Neutrophil (primary cell): ENCODE results near the gene DCLK2.

Source experiments
- H3K27ac ChIP-seq: fragments of 200-600 bp; sonication (generic); 2 replicates; pipeline ENCODE4 v1.5.1; 2016; ENCODE audit warnings: mild to moderate bottlenecking, moderate library complexity
- H3K27me3 ChIP-seq: fragments of 200-600 bp; sonication (generic); 2 replicates; pipeline ENCODE4 v1.6.0; 2016; ENCODE audit warnings: mild to moderate bottlenecking
- H3K36me3 ChIP-seq: fragments of 200-600 bp; sonication (generic); 2 replicates; pipeline ENCODE4 v1.5.1; 2017
- H3K4me1 ChIP-seq, 2 experiments: fragments of 200-600 bp in 1 of 2; sonication (generic) in 1 of 2; 1 replicate in 1 of 2; 2 replicates in 1 of 2; pipeline versions ENCODE4 v1.5.1 to v1.6.1; 2013 to 2016; ENCODE audit warnings: low read depth in 1 of 2, low read length in 1 of 2, mild to moderate bottlenecking in 1 of 2, moderate library complexity in 1 of 2; ENCODE audit not compliant: control insufficient read depth in 1 of 2, insufficient read depth in 1 of 2
- H3K4me3 ChIP-seq, 2 experiments: fragments of 200-600 bp in 1 of 2; sonication (generic) in 1 of 2; 1 replicate in 1 of 2; 2 replicates in 1 of 2; pipeline ENCODE4 v1.5.1; 2013 to 2016; ENCODE audit warnings: low read depth in 1 of 2, low read length in 1 of 2, mild to moderate bottlenecking in 1 of 2, moderate library complexity in 1 of 2
- H3K9me3 ChIP-seq: fragments of 200-600 bp; sonication (generic); 2 replicates; pipeline ENCODE4 v1.5.1; 2016
- CTCF ChIP-seq: fragments of 200-600 bp; sonication (generic); IDR thresholded peaks from 2 replicates; pipeline ENCODE4 v1.5.1; 2016; ENCODE audit warnings: antibody characterized with exemption

DCLK2 gene

GRCh38 chr4:150253965-150254630 is 175.9 kb downstream of the DCLK2 start:
- Histone ChIP-seq H3K27ac (no peak overlapping the region), H3K36me3 (no peaks in the 10 kb centered on the region), H3K4me1 (no peaks in the 10 kb centered on the region), H3K9me3 (no peaks in the 10 kb centered on the region), H3K27me3 (no peaks in the 10 kb centered on the region), H3K4me3 (no peak overlapping the region)
- no peak for TF ChIP-seq CTCF

DNA sequence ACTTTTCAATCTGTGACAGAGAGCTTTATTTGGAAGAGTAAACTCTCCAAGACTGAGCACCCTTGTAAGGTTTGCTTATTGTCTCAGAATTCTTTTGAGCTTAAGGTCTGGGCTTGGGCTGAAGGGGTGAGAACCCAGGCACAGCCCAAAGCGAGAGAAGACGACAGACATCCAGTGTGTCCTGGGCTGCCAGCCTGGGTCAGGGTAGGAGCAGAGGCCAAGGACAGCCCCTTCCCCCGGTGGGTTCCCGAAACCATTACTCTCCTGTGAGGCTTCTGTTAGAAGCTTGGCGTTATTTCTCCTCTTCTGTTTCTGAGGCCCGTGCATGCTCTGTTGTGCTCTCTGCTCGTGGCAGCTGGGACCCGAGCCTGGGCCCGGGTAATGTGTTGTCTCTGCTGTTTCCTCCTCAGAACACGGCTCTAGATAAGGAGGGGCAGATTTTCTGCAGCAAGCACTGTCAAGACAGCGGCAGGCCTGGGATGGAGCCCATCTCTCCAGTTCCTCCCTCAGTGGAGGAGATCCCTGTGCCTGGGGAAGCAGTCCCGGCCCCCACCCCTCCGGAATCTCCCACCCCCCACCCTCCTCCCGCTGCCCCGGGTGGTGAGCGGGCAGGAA is 177.5 kb downstream of the DCLK2 start:
- Histone ChIP-seq H3K4me1 (no peaks in the 10 kb centered on the region), H3K27me3 (no peaks in the 10 kb centered on the region), H3K36me3 (no peaks in the 10 kb centered on the region), H3K27ac (no peak overlapping the region), H3K4me3 (no peak overlapping the region), H3K9me3 (no peaks in the 10 kb centered on the region)
- no peak for TF ChIP-seq CTCF

- H3K27me3 ChIP-seq = no peaks in the 10 kb centered on the region
- no peak for TF ChIP-seq CTCF
- no peaks in the 10 kb centered on the region for H3K4me1 ChIP-seq
- H3K36me3 ChIP-seq = no peaks in the 10 kb centered on the region
- no peak overlapping the region for H3K4me3 ChIP-seq
- H3K9me3 ChIP-seq = no peaks in the 10 kb centered on the region
- no peak overlapping the region for H3K27ac ChIP-seq
These were observed 178.0 kb downstream of the DCLK2 start for GRCh38 chr4:150256225-150256620.

DNA sequence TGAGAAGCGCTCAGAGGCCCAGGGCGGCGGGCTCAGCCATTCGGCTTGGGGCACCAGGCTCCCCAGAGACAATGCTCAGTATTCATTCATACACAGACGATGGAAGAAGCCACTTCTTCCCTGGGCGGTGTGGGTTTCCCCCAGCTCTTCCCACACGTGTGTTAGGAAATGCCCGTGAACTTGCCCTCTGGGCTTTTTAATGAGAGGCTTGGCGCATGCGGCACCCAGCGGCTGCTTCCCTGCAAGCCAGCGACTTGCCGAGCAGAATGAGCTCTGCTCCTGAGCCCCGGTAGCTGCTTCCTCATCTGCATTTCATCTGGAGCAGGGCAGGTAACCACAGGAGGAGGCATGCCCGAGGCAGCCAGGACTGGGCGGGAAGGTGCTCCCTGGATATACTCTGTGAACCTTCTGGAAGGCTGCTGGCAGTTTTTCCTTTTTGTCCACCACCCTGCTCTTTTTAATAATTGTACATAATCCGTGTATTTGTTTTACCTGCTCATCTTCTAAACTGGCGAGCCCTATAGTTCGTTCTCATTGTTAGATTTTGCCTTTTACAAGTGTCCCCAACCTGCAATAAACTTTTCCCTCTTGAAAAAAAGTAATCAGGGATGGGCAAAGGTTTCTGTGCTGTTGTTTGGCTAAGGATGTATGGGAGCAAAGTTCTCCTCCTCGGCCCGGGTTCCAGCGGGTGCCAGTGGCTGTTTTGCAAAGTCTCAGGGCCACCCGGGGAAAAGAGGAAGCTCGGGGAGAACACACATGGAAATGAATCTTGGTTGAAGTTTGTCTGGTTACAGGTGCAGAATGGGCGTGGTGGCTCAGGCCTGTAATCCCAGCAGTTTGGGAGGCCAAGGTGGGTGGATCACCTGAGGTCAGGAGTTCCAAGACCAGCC is 178.8 kb downstream of the DCLK2 start:
- H3K36me3 ChIP-seq = no peaks in the 10 kb centered on the region
- H3K27me3 ChIP-seq = no peaks in the 10 kb centered on the region
- TF ChIP-seq CTCF = no peak
- no peaks in the 10 kb centered on the region for H3K9me3 ChIP-seq
- no peaks in the 10 kb centered on the region for H3K4me1 ChIP-seq
- no peak overlapping the region for H3K27ac ChIP-seq
- H3K4me3 ChIP-seq = no peak overlapping the region

GRCh38 chr4:150258569-150258968 is 180.3 kb downstream of the DCLK2 start:
- no peaks in the 10 kb centered on the region for H3K36me3 ChIP-seq
- no peak for TF ChIP-seq CTCF
- no peak overlapping the region for H3K27ac ChIP-seq
- no peaks in the 10 kb centered on the region for H3K27me3 ChIP-seq
- no peak overlapping the region for H3K4me3 ChIP-seq
- H3K4me1 ChIP-seq = no peaks in the 10 kb centered on the region
- no peaks in the 10 kb centered on the region for H3K9me3 ChIP-seq
